ENCODE data around the gene CTSO. TPM values are rescaled to one million over a fixed set of nuclear protein-coding genes. Genes with fewer than 3 reads are reported as not detected.
"Not testable (repeated sequence)": the region's sequence is repeated elsewhere in the genome, so short reads cannot be mapped to it uniquely, and the experiment has no call there.

Gene CTSO
- total RNA-seq, 2 experiments from 2014 or later: 4.6 to 4.7 TPM

- Mint-ChIP-seq H3K36me3 (no peaks in the 10 kb centered on the region), H3K4me1 (peaks cover 2% of the 10 kb centered on the region), H3K27me3 (peaks cover 13% of the 10 kb centered on the region), H3K27ac (no peak overlapping the region), H3K4me3 (no peak overlapping the region), H3K9me3 (no peaks in the 10 kb centered on the region)
- no peak for DNase-seq
Measured at GRCh38 chr4:155904331-155904730, 49.3 kb downstream of the CTSO start.

- Mint-ChIP-seq H3K4me1 (no peaks in the 10 kb centered on the region), H3K4me3 (no peak within 1 kb of the TSS), H3K9me3 (no peaks in the 10 kb centered on the region), H3K27me3 (peaks cover 12% of the 10 kb centered on the region), H3K36me3 (no peaks in the 10 kb centered on the region), H3K27ac (no peak within 1 kb of the TSS)
- DNase-seq: no peak
Measured at GRCh38 chr4:155903453-155903852, 50.2 kb downstream of the CTSO start, which contains the start of gene TDO2. TSS of gene TDO2 (plus strand) at chr4:155903696. CDS start at chr4:155903759, 63 bp downstream.

GRCh38 chr4:155901013-155901412 lies 52.7 kb downstream of the CTSO start:
- Mint-ChIP-seq H3K9me3 (peaks cover 7% of the 10 kb centered on the region), H3K27me3 (no peaks in the 10 kb centered on the region), H3K4me1 (no peaks in the 10 kb centered on the region), H3K36me3 (no peaks in the 10 kb centered on the region), H3K27ac (no peak overlapping the region), H3K4me3 (no peak overlapping the region)
- no peak for DNase-seq

- Mint-ChIP-seq H3K9me3 (peaks cover 7% of the 10 kb centered on the region), H3K4me3 (no peak overlapping the region), H3K27ac (no peak overlapping the region), H3K4me1 (no peaks in the 10 kb centered on the region), H3K27me3 (peaks cover 2% of the 10 kb centered on the region), H3K36me3 (no peaks in the 10 kb centered on the region)
- no peak for DNase-seq
Measured at GRCh38 chr4:155900381-155900780, 53.3 kb downstream of the CTSO start.

GRCh38 chr4:155899891-155900290 lies 53.8 kb downstream of the CTSO start:
- Mint-ChIP-seq H3K27ac (no peak overlapping the region), H3K27me3 (peaks cover 3% of the 10 kb centered on the region), H3K9me3 (peaks cover 7% of the 10 kb centered on the region), H3K36me3 (no peaks in the 10 kb centered on the region), H3K4me1 (no peaks in the 10 kb centered on the region), H3K4me3 (no peak overlapping the region)
- DNase-seq: no peak

- not testable (repeated sequence) for H3K27me3 Mint-ChIP-seq, DNase-seq, H3K4me3 Mint-ChIP-seq, H3K9me3 Mint-ChIP-seq, H3K36me3 Mint-ChIP-seq, H3K27ac Mint-ChIP-seq, H3K4me1 Mint-ChIP-seq
Measured at GRCh38 chr4:155898371-155898770, 55.3 kb downstream of the CTSO start.

GRCh38 chr4:155891058-155891457 lies 62.6 kb downstream of the CTSO start:
- Mint-ChIP-seq H3K27ac (no peak overlapping the region), H3K27me3 (peaks cover 28% of the 10 kb centered on the region), H3K4me3 (no peak overlapping the region), H3K9me3 (peaks cover 2% of the 10 kb centered on the region), H3K4me1 (no peaks in the 10 kb centered on the region), H3K36me3 (no peaks in the 10 kb centered on the region)
- no peak for DNase-seq

GRCh38 chr4:155889946-155890345 lies 63.7 kb downstream of the CTSO start:
- Mint-ChIP-seq H3K27me3 (peaks cover 25% of the 10 kb centered on the region), H3K4me3 (no peak overlapping the region)

GRCh38 chr4:155889031-155889793 lies 64.5 kb downstream of the CTSO start:
- DNase-seq: no peak
- peaks cover 2% of the 10 kb centered on the region for H3K9me3 Mint-ChIP-seq
- no peaks in the 10 kb centered on the region for H3K36me3 Mint-ChIP-seq

More at GRCh38 chr4:155889946-155890345, 63.7 kb downstream of the CTSO start:
- Mint-ChIP-seq H3K36me3 (no peaks in the 10 kb centered on the region), H3K4me1 (no peaks in the 10 kb centered on the region), H3K9me3 (peaks cover 2% of the 10 kb centered on the region), H3K27ac (no peak overlapping the region)
- DNase-seq: no peak

GRCh38 chr4:155887847-155888570 lies 65.7 kb downstream of the CTSO start:
- Mint-ChIP-seq H3K4me1 (no peaks in the 10 kb centered on the region), H3K4me3 (no peak overlapping the region), H3K36me3 (no peaks in the 10 kb centered on the region), H3K27ac (no peak overlapping the region), H3K27me3 (peaks cover 25% of the 10 kb centered on the region), H3K9me3 (peaks cover 2% of the 10 kb centered on the region)
- no peak for DNase-seq

More at GRCh38 chr4:155889031-155889793, 64.5 kb downstream of the CTSO start:
- Mint-ChIP-seq H3K4me3 (no peak overlapping the region), H3K27me3 (peaks cover 25% of the 10 kb centered on the region), H3K27ac (no peak overlapping the region), H3K4me1 (no peaks in the 10 kb centered on the region)

- Mint-ChIP-seq H3K4me3 (no peak overlapping the region), H3K4me1 (no peaks in the 10 kb centered on the region), H3K27me3 (peaks cover 16% of the 10 kb centered on the region), H3K36me3 (no peaks in the 10 kb centered on the region), H3K27ac (no peak overlapping the region), H3K9me3 (peaks cover 1% of the 10 kb centered on the region)
- no peak for DNase-seq
Measured at GRCh38 chr4:155887045-155887444, 66.6 kb downstream of the CTSO start.

- Mint-ChIP-seq H3K4me3 (no peak overlapping the region), H3K4me1 (no peaks in the 10 kb centered on the region), H3K36me3 (no peaks in the 10 kb centered on the region)
Measured at GRCh38 chr4:155885666-155886065, 68.0 kb downstream of the CTSO start.

GRCh38 chr4:155883895-155884294 lies 69.8 kb downstream of the CTSO start:
- no peaks in the 10 kb centered on the region for H3K4me1 Mint-ChIP-seq

More at GRCh38 chr4:155885666-155886065, 68.0 kb downstream of the CTSO start:
- H3K27ac Mint-ChIP-seq: no peak overlapping the region
- peaks cover 3% of the 10 kb centered on the region for H3K27me3 Mint-ChIP-seq
- H3K9me3 Mint-ChIP-seq: no peaks in the 10 kb centered on the region
- no peak for DNase-seq

GRCh38 chr4:155881555-155881954 lies 72.1 kb downstream of the CTSO start:
- Mint-ChIP-seq H3K27ac (no peak overlapping the region), H3K36me3 (no peaks in the 10 kb centered on the region), H3K27me3 (no peaks in the 10 kb centered on the region), H3K9me3 (no peaks in the 10 kb centered on the region), H3K4me3 (no peak overlapping the region), H3K4me1 (no peaks in the 10 kb centered on the region)
- no peak for DNase-seq

More at GRCh38 chr4:155883895-155884294, 69.8 kb downstream of the CTSO start:
- no peaks in the 10 kb centered on the region for H3K9me3 Mint-ChIP-seq
- DNase-seq: no peak
- H3K36me3 Mint-ChIP-seq: no peaks in the 10 kb centered on the region
- no peaks in the 10 kb centered on the region for H3K27me3 Mint-ChIP-seq
- no peak overlapping the region for H3K4me3 Mint-ChIP-seq
- no peak overlapping the region for H3K27ac Mint-ChIP-seq

- no peaks in the 10 kb centered on the region for H3K9me3 Mint-ChIP-seq
- H3K36me3 Mint-ChIP-seq: no peaks in the 10 kb centered on the region
- H3K27ac Mint-ChIP-seq: no peak overlapping the region
- DNase-seq: no peak
- no peaks in the 10 kb centered on the region for H3K4me1 Mint-ChIP-seq
- H3K27me3 Mint-ChIP-seq: peaks cover 4% of the 10 kb centered on the region
- H3K4me3 Mint-ChIP-seq: no peak overlapping the region
Measured at GRCh38 chr4:155879767-155880166, 73.9 kb downstream of the CTSO start.
